Kidney capillary endothelial cell (primary cell): ENCODE data around the gene PPP1R16B.

Experiments used
- DNase-seq: peaks from one replicate; pipeline ENCODE4 v3.0.0-alpha.2; 2018; ENCODE audit warnings: low spot score

PPP1R16B gene

GRCh38 chr20:38827770-38828281, 22.3 kb downstream of the PPP1R16B start:
- peak; percentile 13 for DNase-seq

- no peak for DNase-seq
These were observed 23.2 kb downstream of the PPP1R16B start for GRCh38 chr20:38828514-38829295.

GRCh38 chr20:38829296-38829875, 23.9 kb downstream of the PPP1R16B start:
- no peak for DNase-seq

GRCh38 chr20:38830356-38830755, 24.9 kb downstream of the PPP1R16B start:
- no peak for DNase-seq

- DNase-seq = no peak
These were observed 25.7 kb downstream of the PPP1R16B start for GRCh38 chr20:38831049-38831691.

GRCh38 chr20:38831995-38832620, 26.6 kb downstream of the PPP1R16B start:
- DNase-seq = no peak

- DNase-seq = no peak
These were observed 27.8 kb downstream of the PPP1R16B start for GRCh38 chr20:38833154-38833856.

- DNase-seq = no peak
These were observed 28.3 kb downstream of the PPP1R16B start for GRCh38 chr20:38833857-38834164.

- no peak for DNase-seq
These were observed 29.4 kb downstream of the PPP1R16B start for GRCh38 chr20:38834868-38835267.

- DNase-seq = no peak
These were observed 30.3 kb downstream of the PPP1R16B start for GRCh38 chr20:38835792-38836191.

- no peak for DNase-seq
These were observed 31.5 kb downstream of the PPP1R16B start for GRCh38 chr20:38836991-38837390.

GRCh38 chr20:38838326-38838725, 32.8 kb downstream of the PPP1R16B start:
- no peak for DNase-seq

- DNase-seq = no peak
These were observed 34.1 kb downstream of the PPP1R16B start for GRCh38 chr20:38839563-38839962.

GRCh38 chr20:38840053-38840893, 34.8 kb downstream of the PPP1R16B start:
- DNase-seq = no peak

- no peak for DNase-seq
These were observed 35.5 kb downstream of the PPP1R16B start for GRCh38 chr20:38840894-38841470.

GRCh38 chr20:38841570-38841969, 36.1 kb downstream of the PPP1R16B start:
- DNase-seq = no peak

GRCh38 chr20:38842026-38842425, 36.5 kb downstream of the PPP1R16B start:
- no peak for DNase-seq

- DNase-seq = no peak
These were observed 37.1 kb downstream of the PPP1R16B start for GRCh38 chr20:38842558-38842981.

- no peak for DNase-seq
These were observed 37.8 kb downstream of the PPP1R16B start for GRCh38 chr20:38843346-38843745.

GRCh38 chr20:38844963-38845362, 39.5 kb downstream of the PPP1R16B start:
- no peak for DNase-seq

- no peak for DNase-seq
These were observed 42.3 kb downstream of the PPP1R16B start for GRCh38 chr20:38847840-38848239.
